NCI-H1048 (cell line): Measurements from ENCODE around the gene RCBTB1.
"Not testable (repeated sequence)": the region's sequence is repeated elsewhere in the genome, so short reads cannot be mapped to it uniquely, and the experiment has no call there.

Experiments used
- DNase-seq: peaks from one replicate; lab custom pipeline; 2025; lab: John Stamatoyannopoulos, UW

RCBTB1 gene

GRCh38 chr13:49516467-49516866 lies 68.9 kb downstream of the RCBTB1 start:
- DNase-seq, result no peak

DNA sequence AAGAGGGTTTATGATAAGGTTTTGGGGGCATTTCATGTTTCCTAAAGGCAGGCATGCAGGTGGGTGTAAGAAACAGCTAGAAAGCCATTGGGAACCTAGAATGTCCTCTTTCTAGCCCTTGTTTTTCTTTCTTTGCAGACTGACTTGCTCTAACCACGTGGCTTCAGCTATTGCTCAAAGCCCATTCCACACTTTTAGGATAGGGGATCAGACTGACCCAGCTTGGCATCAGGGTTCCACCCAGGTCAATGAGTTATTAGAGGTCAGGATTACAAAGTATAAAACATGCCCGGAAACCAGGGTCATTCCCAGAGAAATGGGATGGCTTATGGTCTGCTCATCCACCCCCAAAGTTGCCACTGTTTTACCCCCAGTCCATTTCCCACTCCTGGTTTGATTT lies 72.8 kb downstream of the RCBTB1 start:
- no peak for DNase-seq

- no peak for DNase-seq
Measured at GRCh38 chr13:49503951-49504350, 81.4 kb downstream of the RCBTB1 start.

DNA sequence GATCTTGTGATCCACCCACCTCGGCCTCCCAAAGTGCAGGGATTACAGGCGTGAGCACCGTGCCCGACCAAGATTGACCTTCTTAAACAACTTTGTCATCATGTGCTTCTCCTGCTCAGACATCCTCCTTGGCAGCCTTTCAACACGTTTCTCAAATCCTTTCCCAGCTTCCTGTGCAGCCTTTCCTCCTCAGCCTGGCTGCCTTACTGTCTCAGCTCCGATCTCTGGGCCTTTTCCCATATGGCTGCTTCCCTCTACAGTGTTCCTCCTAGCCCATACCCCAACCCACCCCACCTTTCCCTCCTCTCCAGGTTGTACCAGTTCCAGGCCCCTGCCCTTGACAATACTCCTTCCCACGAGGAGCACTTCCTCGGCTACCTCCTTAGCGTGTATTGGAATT lies 82.4 kb downstream of the RCBTB1 start:
- DNase-seq, result no peak

- DNase-seq, result no peak
Measured at GRCh38 chr13:49499889-49500660, 85.3 kb downstream of the RCBTB1 start.

- DNase-seq, result no peak
Measured at GRCh38 chr13:49498206-49498605, 87.2 kb downstream of the RCBTB1 start.

- DNase-seq, result no peak
Measured at GRCh38 chr13:49497272-49497671, 88.1 kb downstream of the RCBTB1 start.

- DNase-seq, result not testable (repeated sequence)
Measured at GRCh38 chr13:49496837-49497236, 88.5 kb downstream of the RCBTB1 start.

DNA sequence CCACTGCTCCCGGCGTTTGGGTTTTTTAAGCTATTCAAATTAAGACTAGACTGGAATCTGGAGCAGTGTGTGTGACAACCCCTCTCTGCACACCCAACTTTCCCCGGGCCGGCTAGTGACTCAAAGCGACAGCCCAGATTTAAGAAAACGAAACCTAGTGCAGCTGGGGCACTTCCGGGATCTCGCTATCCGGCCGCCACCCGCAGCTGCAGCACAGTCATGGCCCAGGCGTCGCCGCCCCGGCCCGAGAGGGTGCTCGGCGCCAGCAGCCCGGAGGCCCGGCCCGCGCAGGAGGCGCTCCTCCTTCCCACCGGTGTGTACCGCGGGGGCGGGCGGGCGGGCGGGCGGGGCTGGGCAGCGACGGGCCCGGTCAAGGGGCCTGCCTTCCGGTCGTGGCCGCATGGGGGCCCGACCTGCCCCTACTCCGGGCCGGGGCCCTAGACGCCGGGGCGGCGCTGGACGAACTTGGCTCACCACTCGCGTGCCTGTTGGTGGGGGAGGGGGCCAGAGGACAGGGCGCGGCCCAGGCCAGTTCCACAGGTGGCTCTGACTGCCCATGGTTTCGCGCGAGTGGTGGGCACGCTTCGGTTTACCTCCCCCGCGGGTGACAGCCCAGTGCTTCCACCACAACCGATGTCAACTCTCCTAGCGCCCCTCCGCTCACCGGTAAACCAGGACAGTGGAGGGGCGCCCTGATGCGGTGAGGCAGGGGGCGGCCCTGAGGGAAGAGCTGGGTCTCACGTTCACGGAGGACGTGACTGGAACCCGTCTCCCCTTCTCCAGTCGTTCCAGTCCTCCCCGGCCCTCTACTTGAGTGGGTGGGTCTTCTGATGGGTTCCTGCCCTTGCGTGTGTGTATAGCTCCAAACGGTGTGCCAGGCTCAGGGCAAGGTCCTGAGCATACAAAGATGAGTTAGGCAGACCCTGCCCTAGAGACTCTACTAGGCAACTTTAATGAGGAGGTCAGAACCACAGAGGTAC lies 89.3 kb downstream of the RCBTB1 start, which contains the start of gene PHF11:
Gene PHF11 (plus strand): TSS at position 171 of the 980 bp plus-strand sequence. CDS start 49 bp downstream, at position 220.
- peak; percentile 4 for DNase-seq

- no peak for DNase-seq
Measured at GRCh38 chr13:49494645-49495044, 90.7 kb downstream of the RCBTB1 start.

DNA sequence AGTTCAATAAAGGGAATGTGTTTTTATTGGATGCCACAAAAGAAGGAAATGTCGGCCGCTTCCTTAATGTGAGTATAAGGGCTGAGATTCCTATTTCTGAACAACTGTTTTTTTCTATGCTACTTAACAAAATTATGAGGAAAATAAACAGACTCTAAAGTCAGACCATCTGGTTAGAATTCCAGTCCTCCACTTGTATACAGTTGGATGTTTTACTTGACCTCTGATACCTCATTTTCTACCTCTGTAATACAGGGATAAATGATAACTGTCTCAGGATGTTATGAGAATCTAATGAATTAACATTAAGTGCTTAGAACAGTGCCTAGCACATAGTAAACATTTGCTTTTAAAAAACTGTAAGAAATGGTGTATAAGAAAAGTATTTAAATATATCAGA lies 96.8 kb downstream of the RCBTB1 start:
- no peak for DNase-seq
